ENCODE data around the gene WDR82.

WDR82 gene

DNA sequence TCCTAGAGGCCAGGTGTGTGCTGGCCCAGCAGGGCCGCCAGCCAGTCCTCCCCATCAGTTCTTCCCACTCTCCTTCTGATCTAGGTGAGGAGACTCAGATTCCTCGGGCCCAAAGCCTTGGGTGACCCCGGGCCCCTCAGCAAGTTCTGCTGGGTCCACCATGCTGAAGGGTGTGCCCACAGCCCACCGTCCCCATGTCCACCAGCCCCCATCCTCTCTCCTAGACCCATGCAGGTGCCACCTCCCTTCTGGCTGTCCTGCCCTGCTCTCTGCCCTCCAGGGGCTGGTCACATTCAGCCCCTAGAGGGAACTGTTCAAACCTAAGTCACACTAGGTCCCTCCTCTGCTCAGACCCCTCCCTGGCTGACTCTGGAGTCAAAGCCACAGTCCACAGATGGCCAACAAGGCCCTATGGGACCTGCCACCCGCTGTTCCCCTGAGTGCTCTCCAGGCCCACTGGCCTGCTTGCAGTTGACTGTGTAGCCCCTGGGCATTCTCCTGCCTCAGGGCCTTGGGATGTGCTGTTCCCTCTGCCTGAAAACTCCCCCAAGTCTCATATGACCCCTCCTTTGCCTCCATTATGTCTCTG lies 52.1 kb downstream of the WDR82 start:
- in situ Hi-C loops (cut with HindIII; ENCODE audit: low sequenced_read_pairs), result no loop called here

DNA sequence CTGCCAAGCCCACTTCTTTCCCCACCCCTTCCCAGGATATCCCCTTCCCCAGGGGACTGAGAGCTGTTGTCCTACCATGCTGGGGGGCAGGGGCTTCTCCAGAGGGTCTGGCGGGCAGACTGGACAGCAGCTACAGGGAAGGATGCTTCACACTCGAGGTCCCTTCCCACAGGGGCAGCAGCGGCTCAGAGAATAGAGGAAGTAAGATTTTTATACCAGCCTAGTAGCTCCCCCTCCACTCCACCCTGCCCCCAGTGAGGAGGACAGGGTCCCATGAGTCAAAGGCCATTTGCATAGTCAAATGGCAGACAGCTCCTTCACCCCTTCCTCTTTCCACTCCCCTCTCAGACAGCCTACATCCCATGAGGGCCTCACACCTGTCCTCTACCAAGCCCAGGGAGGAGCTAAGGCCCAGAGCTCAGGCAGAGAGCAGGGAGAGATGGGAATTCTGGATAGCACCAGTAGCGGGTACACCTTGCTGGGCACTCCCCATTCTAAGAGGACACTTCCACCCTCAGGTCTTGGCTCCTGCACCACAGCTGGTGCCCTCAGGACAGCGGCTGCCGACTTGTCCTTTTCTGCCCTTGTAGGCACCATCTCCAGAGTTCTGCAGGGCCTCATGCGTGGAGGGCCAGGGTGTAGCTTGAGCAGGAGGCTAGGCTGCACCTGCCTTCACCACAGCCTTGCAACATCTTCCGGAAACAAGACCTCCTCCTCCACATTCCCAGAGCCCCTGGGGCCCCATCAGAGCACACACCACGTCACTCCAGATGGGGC lies 52.8 kb downstream of the WDR82 start, which contains the start of gene TLR9:
Gene TLR9, minus strand, starts transcription at position 194 of the 777 bp plus-strand sequence. Its CDS starts 116 bp downstream, at position 78.
- in situ Hi-C loops (cut with HindIII; ENCODE audit: low sequenced_read_pairs), result no loop called here

DNA sequence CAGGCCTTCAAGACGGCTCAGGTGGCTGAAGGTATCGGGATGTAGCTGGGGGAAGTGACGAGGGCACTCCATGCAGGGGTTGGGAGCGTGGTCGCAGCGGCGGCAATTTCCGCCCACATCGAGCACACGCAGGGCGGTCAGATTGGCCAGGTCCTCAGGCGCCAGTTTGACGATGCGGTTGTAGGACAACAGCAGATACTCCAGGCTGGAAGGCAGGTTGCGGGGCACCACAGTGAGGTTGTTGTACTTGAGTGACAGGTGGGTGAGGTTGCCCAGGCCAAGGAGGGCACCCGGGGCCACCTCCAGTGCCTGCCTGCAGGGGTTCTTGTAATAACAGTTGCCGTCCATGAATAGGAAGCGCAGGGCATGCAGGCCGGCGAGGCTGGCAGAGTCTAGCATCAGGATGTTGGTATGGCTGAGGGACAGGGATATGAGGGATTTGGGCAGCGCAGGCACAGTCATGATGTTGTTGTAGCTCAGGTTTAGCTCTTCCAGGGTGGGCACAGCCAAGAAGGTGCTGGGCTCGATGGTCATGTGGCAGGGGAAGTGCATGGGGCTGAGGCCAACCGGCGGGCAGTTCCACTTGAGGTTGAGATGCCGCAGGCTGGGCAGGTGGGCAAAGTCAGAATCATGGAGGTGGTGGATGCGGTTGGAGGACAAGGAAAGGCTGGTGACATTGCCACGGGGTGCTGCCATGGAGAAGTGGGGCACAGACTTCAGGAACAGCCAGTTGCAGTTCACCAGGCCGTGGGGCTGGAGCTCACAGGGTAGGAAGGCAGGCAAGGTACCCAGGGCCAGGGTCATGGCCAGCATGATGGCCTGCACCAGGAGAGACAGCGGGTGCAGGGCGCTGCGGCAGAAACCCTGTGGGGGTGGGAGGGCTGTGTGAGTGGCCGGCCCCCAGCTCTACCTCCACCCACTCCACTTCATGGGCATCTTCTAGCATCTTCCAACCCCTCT lies 54.7 kb downstream of the WDR82 start:
- in situ Hi-C loops (cut with HindIII; ENCODE audit: low sequenced_read_pairs), result loop anchor here (5.0 kb wide), 1 partner anchor 41 kb away; no protein-coding TSS in a partner anchor

DNA sequence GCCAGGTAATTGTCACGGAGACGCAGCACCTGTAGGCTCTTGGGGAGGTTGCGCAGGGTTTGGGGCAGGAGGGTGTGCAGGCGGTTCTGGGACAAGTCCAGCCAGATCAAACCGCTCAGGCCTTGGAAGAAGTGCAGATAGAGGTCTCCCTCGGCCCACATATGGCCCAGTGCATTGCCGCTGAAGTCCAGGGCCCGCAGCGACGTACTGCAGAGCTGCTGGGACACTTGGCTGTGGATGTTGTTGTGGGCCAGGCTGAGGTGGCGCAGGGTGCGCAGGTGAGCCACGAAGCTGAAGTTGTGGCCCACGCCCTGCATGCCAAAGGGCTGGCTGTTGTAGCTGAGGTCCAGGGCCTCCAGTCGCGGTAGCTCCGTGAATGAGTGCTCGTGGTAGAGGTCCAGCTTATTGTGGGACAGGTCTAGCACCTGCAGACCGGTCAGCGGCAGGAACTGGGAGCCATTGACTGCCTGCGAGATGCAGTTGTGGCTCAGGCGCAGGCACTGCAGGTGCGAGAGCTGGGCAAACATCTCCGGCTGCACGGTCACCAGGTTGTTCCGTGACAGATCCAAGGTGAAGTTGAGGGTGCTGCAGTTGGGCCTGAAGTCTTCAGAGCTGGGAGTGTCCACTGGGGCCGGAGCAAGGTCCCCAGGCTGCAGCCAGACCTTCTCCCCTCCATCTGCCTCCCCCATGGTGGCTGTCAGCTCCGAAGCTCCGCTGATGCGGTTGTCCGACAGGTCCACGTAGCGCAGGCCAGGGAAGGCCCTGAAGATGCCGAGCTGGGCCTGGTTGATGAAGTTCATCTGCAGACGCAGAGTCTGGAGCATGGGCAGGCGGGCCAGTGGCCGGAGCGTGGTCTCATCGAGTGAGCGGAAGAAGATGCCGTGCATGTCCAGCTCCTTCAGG lies 55.9 kb downstream of the WDR82 start:
- in situ Hi-C loops (cut with HindIII; ENCODE audit: low sequenced_read_pairs), result loop anchor here (5.0 kb wide), 1 partner anchor 40 kb away; no protein-coding TSS in a partner anchor

DNA sequence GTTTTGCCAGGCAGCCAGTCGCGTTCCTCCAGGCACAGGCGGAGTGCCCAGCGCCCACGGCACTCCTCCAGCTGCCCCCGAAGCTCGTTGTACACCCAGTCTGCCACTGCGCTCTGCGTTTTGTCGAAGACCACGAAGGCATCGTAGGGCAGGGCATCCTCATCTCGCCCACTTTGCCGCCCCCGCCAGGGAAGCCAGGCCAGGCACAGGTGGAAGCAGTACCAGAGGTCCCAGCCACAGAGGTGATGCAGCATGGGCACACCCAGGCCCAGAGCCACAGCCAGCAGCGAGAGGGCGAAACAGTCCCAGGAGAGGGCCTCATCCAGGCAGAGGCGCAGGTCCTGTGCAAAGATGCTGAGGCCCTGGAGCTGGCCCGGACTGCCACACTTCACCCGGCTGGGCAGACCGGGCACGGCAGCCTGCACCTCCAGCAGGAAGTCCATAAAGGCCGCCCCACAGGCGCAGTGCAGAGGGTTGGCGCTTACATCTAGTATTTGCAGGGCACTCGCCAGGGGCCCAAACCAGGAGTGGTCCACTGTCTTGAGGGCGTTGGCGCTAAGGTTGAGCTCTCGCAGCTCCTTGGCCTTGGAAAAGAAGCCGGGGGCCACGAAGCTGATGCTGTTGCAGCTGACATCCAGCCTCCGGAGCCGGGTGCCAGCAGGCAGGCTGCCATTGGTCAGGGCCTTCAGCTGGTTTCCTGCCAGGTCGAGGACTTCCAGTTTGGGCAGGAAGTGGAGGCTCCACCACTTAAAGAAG lies 56.7 kb downstream of the WDR82 start:
- in situ Hi-C loops (cut with HindIII; ENCODE audit: low sequenced_read_pairs), result loop anchor here (5.0 kb wide), 1 partner anchor 39 kb away; no protein-coding TSS in a partner anchor

DNA sequence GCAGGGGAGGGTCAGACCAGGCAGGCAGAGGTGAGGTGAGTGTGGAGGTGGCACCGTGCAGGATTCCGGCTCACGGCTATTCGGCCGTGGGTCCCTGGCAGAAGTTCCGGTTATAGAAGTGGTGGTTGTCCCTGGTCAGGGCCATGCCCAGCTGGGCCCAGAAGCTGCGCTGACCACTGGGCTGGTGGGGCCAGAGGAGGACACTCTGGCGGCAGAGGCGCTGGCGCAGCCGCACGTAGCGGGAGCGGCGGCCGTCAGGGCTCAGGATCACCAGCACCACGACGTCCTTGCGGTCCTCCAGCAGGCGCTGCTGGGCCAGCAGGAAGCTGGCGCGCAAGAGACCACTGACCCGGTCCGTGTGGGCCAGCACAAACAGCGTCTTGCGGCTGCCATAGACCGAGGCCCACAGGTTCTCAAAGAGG lies 57.3 kb downstream of the WDR82 start:
- in situ Hi-C loops (cut with HindIII; ENCODE audit: low sequenced_read_pairs), result loop anchor here (5.0 kb wide), 1 partner anchor 39 kb away; no protein-coding TSS in a partner anchor

DNA sequence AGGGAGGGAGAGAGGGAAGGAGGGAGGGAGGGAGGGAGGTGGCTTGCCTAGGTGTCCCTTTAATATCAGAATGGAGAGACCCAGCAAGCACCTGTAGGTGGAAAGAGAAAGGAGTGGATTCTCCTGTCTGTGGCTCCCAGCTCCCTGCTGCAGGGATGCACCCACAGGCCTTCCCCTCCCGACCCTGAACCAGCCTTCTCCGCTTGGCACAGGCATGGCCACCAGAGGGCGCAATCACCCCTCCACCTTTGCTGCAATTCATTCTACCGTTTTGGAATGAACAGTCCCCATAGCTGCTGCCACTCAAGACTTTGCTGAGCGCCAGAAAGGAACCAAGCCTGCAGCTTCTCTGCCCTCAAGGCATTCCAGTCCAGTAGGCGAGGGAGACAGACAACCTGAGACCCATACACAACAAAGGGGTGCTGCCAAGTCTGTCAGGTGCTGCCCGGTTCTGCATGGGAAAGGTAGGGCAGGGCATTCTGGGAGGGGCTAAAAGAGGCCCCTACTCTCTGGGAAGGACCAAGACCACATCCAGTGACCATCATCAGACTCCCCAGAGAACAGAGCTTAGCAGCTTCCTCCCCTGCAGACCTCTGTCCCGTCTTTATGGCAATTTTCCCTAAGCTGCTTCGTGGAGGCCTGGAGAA lies 57.9 kb downstream of the WDR82 start:
- in situ Hi-C loops (cut with HindIII; ENCODE audit: low sequenced_read_pairs), result loop anchor here (5.0 kb wide), 1 partner anchor 38 kb away; no protein-coding TSS in a partner anchor

DNA sequence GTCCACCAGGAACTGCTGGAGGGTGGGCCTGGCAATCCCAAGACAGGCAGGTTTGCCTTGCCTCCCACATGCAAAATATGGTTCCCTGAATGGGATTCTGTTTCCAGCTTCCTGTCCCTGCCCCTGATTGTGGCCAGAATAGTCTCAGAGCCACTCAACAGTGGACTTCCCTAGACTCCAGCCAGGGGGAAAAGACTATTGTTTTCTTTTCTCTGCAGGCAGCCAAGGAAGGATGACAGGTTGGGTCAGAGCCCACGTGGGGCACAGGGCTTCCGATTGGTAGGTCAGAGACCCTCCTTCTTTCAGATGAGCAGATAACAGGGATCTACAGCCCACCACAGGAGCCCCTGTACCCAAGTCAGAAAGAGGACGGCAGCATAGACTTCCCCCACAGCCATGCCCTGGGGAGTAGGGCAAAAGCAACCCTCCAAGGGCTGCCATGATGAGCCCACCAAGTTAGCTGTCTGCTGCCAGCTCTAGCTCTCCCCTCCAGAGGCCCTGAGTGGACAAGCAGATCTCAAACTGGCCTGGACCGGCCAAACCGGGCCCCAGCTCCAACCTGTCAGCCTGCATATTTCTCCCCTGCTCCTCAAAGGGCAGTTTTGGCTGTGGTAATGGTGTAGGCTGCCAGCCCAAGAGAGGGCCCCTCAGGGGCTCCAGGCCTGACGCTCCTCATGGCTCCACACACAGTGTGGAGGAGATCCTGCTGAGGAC lies 59.4 kb downstream of the WDR82 start:
- in situ Hi-C loops (cut with HindIII; ENCODE audit: low sequenced_read_pairs), result no loop called here

DNA sequence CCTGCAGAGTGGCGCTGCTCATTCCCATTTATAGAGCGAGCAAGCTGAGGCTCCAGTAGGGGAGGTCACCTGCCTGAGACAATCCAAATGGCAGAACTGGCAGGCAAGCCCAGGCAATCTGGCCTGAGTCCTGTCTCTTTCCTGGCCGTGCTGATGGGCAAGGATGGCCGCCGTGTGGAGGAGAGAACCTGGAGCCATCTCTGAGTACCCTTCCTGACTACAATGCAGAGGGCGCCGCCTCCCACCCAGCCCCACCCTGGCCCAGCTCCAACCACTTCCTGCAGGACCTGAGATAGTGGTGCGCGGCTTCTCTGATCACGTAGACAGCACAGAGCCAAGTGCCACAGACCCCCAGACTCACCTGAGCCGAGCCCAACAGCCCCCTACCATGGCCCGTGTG lies 60.0 kb downstream of the WDR82 start:
- in situ Hi-C loops (cut with HindIII; ENCODE audit: low sequenced_read_pairs), result no loop called here

DNA sequence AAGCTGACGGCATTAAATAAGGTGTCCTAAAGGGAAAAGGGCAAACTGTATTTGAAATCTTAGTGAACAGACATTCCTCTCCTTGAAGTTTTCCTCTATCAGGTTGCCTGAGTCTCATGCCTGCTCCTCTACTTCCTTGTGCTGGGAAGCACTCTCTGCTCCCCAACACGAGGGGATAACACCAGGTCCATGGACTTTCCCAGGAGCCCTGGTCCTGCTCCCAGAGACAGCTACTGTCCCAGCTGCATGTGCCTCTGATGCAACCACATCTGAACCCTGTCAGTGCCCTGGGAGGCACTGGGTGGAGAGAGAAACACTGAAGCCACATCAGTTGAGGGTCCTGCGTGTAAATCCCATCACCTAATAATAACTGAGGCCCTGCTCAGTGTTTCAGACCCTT lies 60.4 kb downstream of the WDR82 start:
- in situ Hi-C loops (cut with HindIII; ENCODE audit: low sequenced_read_pairs), result no loop called here

DNA sequence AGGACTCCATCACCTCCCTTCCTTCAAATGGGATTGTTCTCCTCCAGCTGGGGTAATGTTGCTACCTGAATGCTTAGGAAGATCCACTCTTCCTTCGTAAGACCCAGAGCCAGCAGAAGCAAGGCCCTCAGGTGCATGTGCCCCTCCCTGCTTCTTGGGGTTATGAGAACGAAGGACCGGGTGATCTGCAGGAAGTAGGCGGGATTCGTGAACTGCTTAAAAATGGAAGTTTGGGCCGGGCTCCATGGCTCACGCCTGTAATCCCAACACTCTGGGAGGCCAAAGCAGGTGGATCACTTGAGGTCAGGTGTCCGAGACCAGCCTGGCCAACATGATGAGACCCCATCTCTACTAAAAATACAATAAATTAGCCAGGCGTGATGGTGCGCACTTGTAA lies 61.0 kb downstream of the WDR82 start:
- in situ Hi-C loops (cut with HindIII; ENCODE audit: low sequenced_read_pairs), result no loop called here

DNA sequence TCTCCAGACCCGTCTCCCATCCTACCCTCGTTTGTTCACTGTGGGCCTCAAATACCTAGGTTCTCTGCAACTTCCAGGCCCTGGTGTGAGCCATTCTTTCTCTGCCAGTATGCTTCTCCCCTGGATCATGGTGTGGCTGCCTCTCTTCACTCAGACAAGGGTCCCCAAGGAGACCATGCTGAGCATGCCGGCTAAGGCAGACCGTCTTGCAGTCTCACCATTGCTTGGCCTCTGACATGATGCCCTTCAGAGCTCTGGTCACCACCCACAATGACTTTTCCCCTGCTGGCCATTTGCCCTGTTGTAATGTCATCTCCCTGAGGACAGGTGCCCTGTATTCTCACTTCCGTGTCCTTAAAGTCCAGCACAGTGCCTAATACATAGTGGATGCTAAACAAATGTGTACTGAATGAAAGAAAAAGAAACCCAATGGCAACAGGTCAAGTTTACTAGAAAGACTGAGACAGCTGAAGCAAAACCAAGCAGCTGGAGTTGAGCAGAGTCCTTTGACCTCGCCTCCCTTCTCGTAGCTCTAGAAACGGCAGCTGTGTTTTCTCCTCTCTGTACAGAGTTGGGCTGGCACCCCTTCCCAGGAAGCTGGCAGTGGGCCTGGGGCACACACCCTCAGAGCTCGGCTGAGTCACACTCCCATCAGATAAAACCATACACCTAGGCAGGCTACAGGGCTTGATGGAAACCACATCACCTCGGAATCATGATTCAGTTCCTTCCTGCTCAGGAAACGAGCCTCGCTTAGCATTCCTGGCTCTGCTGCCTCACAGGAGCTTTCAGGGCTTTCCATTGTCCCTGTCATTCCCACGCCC lies 61.7 kb downstream of the WDR82 start:
- in situ Hi-C loops (cut with HindIII; ENCODE audit: low sequenced_read_pairs), result no loop called here

DNA sequence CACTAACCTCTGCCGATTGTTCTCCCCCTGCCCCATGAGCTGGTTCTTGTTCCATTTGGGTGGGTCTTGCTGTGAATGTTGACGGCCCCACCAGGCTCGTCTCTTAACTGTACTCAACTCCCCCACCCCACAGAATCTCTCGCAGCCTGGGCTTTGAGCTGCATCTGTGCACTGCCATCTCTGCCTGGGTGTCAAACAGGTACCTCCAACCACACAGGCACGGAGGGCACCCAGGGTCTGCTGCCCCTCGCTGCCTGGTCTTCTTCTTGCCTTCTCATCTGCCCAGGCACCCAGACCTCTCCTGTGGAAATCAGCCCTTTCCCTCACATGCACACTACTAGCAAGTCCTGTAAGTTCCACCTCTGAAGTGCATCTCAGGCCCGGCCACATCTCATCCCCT lies 63.1 kb downstream of the WDR82 start:
- in situ Hi-C loops (cut with HindIII; ENCODE audit: low sequenced_read_pairs), result no loop called here

DNA sequence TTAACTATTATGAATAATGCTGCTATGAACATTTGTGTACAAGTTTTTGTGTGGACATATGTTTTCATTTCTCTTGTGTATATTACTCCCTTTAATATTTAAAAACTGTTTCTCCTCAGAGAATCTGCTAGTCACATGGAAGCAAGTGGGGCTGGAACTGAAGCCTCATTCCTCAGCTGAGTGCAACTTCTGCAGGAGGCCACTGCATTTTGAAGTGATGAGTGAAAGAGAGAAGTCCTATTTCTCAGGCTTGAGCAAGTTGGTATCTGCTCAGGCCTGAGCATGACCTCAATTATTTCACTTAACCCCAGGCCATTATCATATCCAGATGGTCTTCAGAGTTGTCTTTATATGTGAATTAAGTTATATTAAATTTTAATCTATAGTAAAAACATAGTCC lies 64.5 kb downstream of the WDR82 start:
- in situ Hi-C loops (cut with HindIII; ENCODE audit: low sequenced_read_pairs), result no loop called here

DNA sequence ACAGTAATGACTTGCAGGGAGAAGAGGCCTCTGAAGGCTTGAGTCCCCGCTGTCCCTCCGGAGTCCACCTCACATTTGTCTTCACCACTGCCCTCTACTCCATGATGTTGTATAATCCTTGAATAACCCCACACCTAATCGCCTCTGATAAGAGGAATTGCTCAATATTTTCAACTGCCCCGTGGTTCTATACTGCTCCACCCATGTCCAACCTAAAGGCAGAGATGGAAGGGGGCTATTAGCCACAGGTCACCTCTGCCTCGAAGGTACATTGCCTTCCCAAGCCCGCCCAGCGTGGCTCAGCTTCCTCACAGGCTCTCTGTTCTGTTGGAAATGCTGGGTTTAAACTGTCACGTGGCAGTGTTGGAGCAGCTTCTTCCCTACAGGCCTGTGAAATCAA lies 65.4 kb downstream of the WDR82 start:
- in situ Hi-C loops (cut with HindIII; ENCODE audit: low sequenced_read_pairs), result no loop called here

DNA sequence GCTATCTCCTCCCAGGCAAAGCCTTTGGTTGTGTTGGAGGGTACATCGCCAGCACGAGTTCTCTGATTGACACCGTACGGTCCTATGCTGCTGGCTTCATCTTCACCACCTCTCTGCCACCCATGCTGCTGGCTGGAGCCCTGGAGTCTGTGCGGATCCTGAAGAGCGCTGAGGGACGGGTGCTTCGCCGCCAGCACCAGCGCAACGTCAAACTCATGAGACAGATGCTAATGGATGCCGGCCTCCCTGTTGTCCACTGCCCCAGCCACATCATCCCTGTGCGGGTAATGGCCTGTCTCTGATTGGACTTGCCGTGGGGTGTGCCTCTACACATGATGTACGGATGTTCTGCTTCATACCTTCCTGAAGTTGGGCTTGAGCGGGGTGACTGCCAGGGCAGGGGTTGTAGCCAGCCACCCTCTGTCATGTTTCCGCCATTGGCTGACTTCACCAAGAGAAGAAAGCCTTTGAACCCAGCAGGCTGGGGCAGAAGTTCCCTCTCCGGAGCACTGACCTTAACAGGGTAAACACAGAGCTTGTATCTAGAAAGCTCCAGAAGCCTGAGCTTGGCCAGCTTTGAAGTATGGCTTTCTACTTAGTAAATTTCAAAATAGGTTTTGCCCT lies 67.1 kb downstream of the WDR82 start:
- in situ Hi-C loops (cut with HindIII; ENCODE audit: low sequenced_read_pairs), result no loop called here

DNA sequence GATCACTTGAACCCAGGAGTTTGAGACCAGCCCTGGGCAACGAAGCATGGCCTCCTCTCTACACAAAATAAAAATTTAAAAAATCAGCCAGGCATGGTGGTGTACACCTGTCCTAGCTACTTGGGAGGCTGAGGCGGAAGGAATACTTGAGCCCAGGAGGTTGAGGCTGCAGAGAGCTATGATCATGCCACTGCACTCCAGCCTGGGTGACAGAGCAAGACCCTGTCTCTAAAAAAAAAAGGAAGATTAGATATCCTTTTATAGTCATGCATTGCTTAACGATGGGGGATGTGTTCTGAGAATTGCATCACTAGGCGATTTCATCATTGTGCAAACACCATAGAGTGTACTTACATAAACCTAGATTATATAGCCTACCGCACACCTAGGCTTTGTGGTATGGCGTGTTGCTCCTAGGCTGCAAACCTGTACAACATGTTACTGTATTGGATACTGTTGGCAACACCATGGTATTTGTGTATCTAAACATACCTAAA lies 67.9 kb downstream of the WDR82 start:
- in situ Hi-C loops (cut with HindIII; ENCODE audit: low sequenced_read_pairs), result no loop called here

All from endothelial cell of hepatic sinusoid (primary cell).